HG03060 (cell line): ENCODE measurements around the gene GABRB1.

Experiments used
- ATAC-seq: cut with Tn5 transposase; IDR thresholded peaks from one replicate; pipeline ENCODE4 v1.9.1; 2021; ENCODE audit warnings: low read depth, moderate number of reproducible peaks; ENCODE audit not compliant: unreplicated experiment

Gene GABRB1

DNA sequence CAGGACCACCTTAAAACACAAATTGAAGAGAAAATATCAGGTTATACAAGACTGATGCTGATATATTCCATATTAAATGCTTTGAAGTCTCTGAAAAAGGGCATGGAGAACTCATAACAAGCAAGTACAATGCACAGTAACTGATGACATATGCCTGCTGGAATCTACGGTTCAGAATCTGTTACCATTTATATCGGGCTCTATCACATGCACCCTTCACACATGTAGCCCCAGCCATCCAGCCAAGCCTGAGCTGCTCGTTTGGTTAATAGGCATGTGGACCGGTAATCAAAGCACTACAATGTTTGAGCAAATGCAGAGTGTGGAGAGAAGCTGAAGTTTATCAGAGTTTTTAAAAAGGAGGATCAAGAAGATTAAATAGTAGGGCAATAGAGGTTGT lies 420.3 kb downstream of the GABRB1 start:
- no peak for ATAC-seq

DNA sequence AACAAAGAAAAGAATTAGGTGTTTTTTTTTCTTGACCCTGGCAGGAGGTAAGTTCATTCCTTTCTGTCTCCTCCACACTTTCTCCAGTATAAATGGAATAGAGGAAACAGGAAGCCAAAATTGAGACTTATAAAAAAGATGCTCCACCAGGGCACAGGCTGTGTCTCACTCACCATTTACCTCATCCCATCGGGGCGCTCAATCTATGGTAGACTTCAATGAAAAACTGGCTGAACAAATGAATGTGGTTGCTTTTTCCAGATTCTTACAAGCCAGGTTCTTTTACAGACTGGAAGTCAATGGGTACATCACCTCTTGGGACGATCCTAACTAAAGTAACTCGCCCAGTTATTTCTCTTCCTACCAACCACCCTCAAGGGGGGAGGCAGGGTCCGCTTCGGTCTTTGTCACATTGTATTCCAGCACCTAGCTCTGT lies 431.4 kb downstream of the GABRB1 start:
- ATAC-seq, result no peak

DNA sequence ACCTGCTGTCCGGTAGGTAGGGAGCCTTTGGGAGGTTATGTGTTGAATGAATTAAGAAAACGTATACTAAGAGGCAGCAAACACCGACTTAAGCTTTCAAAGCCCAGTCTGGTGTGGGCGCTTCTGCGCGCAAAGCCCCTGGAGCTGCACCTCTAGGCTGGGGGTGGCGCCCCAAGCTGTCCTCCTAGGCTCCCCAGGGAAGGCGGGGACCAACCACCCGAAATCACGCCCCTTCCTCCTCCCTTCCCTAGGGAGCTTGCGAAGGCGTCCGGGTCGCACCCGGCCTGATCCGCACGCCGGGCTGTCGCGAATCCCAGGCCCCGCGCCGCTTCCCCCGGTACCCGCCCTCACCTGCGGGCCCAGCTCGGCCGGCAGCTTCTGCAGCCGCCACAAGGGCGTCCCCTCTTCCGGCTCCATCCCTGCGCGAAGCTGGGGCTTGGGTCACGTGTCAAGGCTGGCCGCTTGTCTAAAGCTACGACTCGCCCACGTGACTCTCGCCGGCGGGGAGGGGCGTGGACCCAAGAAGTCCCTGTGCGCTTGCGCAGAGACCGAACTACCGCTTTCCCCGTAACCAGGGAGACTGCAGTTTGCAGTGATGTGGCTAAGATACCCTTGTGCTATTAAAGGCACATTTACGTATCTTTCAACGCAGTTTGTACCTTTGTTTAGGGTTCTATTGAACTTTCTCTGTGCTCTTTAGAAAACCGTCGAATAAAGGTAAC lies 432.0 kb downstream of the GABRB1 start, which contains the start of gene COMMD8:
Gene COMMD8, minus strand, starts transcription at position 468 of the 722 bp plus-strand sequence. Its CDS starts 51 bp downstream, at position 417.
- peak; percentile 80 for ATAC-seq

DNA sequence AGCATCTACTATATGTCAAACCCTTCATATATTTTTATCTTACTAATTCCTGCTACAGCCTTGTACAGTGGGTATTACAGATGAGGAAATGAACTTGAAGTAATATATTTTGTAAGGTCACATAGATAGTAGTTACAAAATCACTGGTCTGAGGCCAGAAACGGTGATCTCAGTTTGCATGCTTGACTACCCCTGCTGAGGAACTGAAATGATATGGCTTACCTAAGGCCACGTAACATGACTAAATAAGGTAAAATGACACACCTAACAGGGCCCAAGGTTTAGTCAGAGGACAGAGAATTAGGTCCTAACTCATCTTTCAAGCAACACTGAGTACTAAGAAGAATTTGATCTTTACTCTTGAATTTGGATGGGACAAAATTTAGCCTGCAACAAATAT lies 433.6 kb downstream of the GABRB1 start:
- peak; percentile 30 for ATAC-seq

GRCh38 chr4:47466056-47466785 lies 434.9 kb downstream of the GABRB1 start:
- no peak for ATAC-seq

DNA sequence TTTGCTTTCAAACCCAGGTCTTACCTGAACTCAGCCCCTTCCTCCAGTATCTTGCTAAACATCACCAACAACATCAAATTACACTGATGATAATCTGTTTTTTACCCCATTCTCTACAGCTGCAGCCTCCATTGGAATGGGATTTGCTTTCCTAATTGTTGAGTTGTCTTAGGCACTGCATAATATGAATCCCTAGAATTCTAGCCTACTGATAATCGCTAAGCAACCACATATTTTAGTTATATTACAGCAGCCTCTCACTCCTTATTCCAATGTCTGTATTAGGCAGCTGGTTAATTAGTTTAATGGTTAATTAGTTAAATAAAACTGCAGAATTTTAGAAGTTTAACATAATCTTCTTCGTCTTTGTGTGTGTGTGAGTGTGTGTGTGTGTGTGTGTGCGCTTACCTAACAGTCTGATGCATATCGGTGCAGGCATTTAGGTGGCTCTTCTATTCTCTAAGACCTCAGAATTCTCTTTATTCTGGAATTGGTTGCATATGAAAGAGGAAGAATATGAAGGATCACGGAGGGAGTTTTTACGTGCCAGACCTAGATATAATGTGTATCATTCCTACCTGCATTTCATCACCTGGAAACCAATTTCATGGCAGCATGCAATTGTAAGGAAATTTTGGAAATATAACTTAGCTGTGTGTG lies 437.5 kb downstream of the GABRB1 start:
- no peak for ATAC-seq

GRCh38 chr4:47469951-47470350 lies 438.6 kb downstream of the GABRB1 start:
- ATAC-seq, result no peak

DNA sequence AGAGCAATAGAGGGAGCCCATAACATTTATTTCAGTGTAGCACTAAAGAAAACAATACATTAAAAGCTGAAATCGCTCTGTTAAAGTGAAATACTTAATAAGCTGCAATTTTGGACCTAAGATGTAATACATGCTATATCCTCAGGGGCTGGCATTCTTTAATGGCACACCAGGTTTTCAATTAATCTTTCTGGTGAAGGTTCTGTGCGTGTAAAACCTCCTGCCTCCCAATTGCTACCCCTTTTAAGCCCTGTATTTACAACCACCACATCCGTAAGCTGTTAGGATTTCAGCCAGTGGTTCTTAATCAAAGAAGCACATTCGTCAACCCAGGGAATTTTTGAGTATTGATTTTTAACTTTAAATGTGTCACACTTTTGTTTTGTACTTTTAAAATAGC lies 439.7 kb downstream of the GABRB1 start:
- no peak for ATAC-seq

GRCh38 chr4:47471591-47471990 lies 440.2 kb downstream of the GABRB1 start:
- no peak for ATAC-seq

- ATAC-seq, result no peak
Observed at GRCh38 chr4:47473141-47473750, 441.9 kb downstream of the GABRB1 start.

DNA sequence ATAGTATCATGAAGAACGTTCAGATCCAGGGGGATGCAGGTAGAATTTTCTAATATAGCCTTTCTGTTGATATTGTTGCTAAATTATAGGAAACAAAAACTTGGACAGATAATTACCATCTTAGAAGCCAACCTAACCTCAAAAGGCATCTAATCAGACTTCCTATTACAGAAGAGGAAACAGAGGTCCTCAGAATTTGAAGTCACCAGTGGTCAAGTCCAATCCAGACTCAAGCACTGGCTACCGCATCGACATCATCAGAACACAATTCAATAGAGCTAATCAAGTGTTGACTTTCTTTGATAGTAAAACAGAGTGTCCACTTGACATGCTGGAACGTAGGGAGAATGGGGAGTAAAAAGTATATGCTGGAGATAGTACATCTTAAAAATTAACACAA lies 443.4 kb downstream of the GABRB1 start:
- ATAC-seq, result no peak

DNA sequence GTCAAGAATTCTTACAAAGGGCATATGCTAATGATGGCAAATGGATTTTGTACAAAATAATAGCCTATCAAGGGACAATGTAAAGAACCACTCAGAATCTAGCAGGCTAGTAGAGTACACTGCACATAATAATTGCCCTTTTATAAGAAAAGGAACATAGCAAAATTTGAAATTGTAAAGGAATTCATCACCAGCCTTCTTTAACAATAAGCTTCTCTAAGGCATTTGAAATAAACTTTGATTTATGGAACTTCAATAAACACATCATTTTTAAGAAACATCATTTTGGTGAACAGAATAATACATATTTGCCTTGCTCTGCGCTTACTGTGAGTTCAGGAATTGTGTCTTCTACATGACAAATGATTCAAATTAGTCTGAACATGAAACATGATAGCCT lies 444.0 kb downstream of the GABRB1 start:
- no peak for ATAC-seq
